GM12878 (cell line): ENCODE measurements around the gene MSANTD2. TPM values are rescaled to one million over a fixed set of nuclear protein-coding genes. Genes with fewer than 3 reads are reported as not detected.

ENCODE experiments used
- NFYA ChIP-seq: IDR thresholded peaks from 2 replicates; pipeline ENCODE4 v1.6.1; 2011; ENCODE audit warnings: low read depth, mild to moderate bottlenecking, low read length, improper control_type of control experiment, borderline replicate concordance
- ZBTB11 ChIP-seq: fragments of 450-650 bp; formaldehyde crosslinking; IDR thresholded peaks from 2 replicates; pipeline ENCODE4 v1.5.0; 2022; ENCODE audit warnings: mild to moderate bottlenecking, missing genetic modification characterization
- ZBTB40 ChIP-seq: fragments of 450-650 bp; IDR thresholded peaks from 2 replicates; pipeline ENCODE4 v1.6.1; 2016; ENCODE audit warnings: mild to moderate bottlenecking, moderate library complexity, borderline replicate concordance
- polyA plus RNA-seq, 11 experiments: library from polyadenylated mRNA; depleted of rRNA in 4 of 11; unstranded in 6 of 11; stranded (reverse) in 5 of 11; fragments of >200 nt; fragmentation: Nextera tagmentation in 4 of 11; fragmentation: Illumina TruSeq in 1 of 11; extraction: Ambion mirVana in 4 of 11; extraction: Trizol in 1 of 11; gene quantifications; 1 replicate in 1 of 11; 2 replicates in 10 of 11; pipeline versions ENCODE4 v1.2.1 to v1.2.3, GENCODE V29; 2011 to 2016; ENCODE audit warnings: inconsistent platforms in 2 of 11, missing spikeins in 2 of 11, low read depth in 1 of 11
- total RNA-seq, 4 experiments: library from RNA; depleted of rRNA in 3 of 4; stranded (reverse); fragments of >200 nt in 3 of 4; fragmentation: Illumina TruSeq in 1 of 4; extraction: Trizol in 1 of 4; gene quantifications; 2 replicates each; pipeline versions ENCODE4 v1.2.1 to v1.2.3, GENCODE V29; 2013 to 2021

The MSANTD2 gene
- total and polyA plus RNA-seq, 10 of the 15 experiments (the other 5 are each of a cell fraction or from before 2014, with no cell fraction given) = 3.0 to 12.4 (median 8.0) TPM

- TF ChIP-seq ZBTB11 = no peak
- no peak for TF ChIP-seq ZBTB40
- TF ChIP-seq NFYA = no peak
Measured at GRCh38 chr11:124823512-124824376, 23.5 kb upstream of the MSANTD2 start (continued).
